Mucosa of descending colon (tissue), 3 donors: ENCODE measurements around the gene OR10V1. TPM values are rescaled to one million over a fixed set of nuclear protein-coding genes. Genes with fewer than 3 reads are reported as not detected.
"Not testable (repeated sequence)": the region's sequence is repeated elsewhere in the genome, so short reads cannot be mapped to it uniquely, and the experiment has no call there.

Source experiments
- ATAC-seq: fragments of 200-7000 bp; cut with Tn5 transposase; one replicate; pipeline ENCODE4 v1.9.1; 2020; ENCODE audit warnings: mild to moderate bottlenecking, moderate library complexity
- DNase-seq, 3 donors: peaks; one replicate each; pipeline ENCODE4 v3.0.0-alpha.2; 2020
- H3K36me3 ChIP-seq: fragments of 200-600 bp; one replicate; pipeline ENCODE4 v1.8.0; 2021; ENCODE audit warnings: low read depth, mild to moderate bottlenecking
- H3K4me1 ChIP-seq: fragments of 200-600 bp; one replicate; pipeline ENCODE4 v1.8.0; 2021; ENCODE audit warnings: low read depth, mild to moderate bottlenecking
- H3K4me3 ChIP-seq: fragments of 200-600 bp; one replicate; pipeline ENCODE4 v1.8.0; 2021; ENCODE audit warnings: mild to moderate bottlenecking
- H3K9me3 ChIP-seq: fragments of 200-600 bp; one replicate; pipeline ENCODE4 v1.8.0; 2021; ENCODE audit warnings: mild to moderate bottlenecking
- CTCF ChIP-seq: fragments of 200-600 bp; IDR thresholded peaks from one replicate; pipeline ENCODE4 v1.8.0; 2022; ENCODE audit warnings: antibody characterized with exemption, mild to moderate bottlenecking
- intact Hi-C, 2 donors: fragments of 100-400 bp; cut with DNase I in 1 of 2; cut with micrococcal nuclease in 1 of 2; formaldehyde crosslinking; loops; one replicate each; pipeline versions ENCODE4 v1.11.0 to v1.11.1; 2022; cut with DNase I, micrococcal nuclease
- total RNA-seq, 3 donors: library from RNA; stranded (reverse); fragmentation: NEBNext Ultra II Directional in 2 of 3; extraction: Animal tissue kit (Norgen Biotek cat#: 25700) in 2 of 3; gene quantifications; one replicate each; pipeline versions ENCODE4 v1.2.1 to v1.2.4, GENCODE V29; 2021 to 2023
- donor health status: DM: no; HTN: no; CAD: no; lungs with moderate emphysema.
- donor health status: DM: no; HTN: no; CAD: no.
- donor health status: DM: no; HTN: yes; CAD: no.

Gene OR10V1
- total RNA-seq, 3 donors from 2014 or later, result not detected

GRCh38 chr11:59698506-59698905, 15.1 kb downstream of the OR10V1 start:
- TF ChIP-seq CTCF, result no peak
- no peak overlapping the region for H3K4me3 ChIP-seq
- ATAC-seq, result no peak
- peaks cover 7% of the 10 kb centered on the region for H3K9me3 ChIP-seq
- intact Hi-C loops, result no loop called here
- no peaks in the 10 kb centered on the region for H3K4me1 ChIP-seq
- DNase-seq, result no peak
- H3K36me3 ChIP-seq, result no peaks in the 10 kb centered on the region

GRCh38 chr11:59692915-59693314, 20.7 kb downstream of the OR10V1 start:
- no peak for TF ChIP-seq CTCF
- Histone ChIP-seq H3K4me3 (no peak overlapping the region), H3K9me3 (peaks cover 22% of the 10 kb centered on the region), H3K36me3 (no peaks in the 10 kb centered on the region), H3K4me1 (peaks cover 7% of the 10 kb centered on the region)
- intact Hi-C loops, result no loop called here
- no peak for DNase-seq
- no peak for ATAC-seq

GRCh38 chr11:59691156-59691555, 22.5 kb downstream of the OR10V1 start:
- TF ChIP-seq CTCF, result no peak

GRCh38 chr11:59689015-59689414, 24.6 kb downstream of the OR10V1 start:
- no peak for DNase-seq
- no peak overlapping the region for H3K4me3 ChIP-seq
- H3K9me3 ChIP-seq, result peaks cover 20% of the 10 kb centered on the region
- TF ChIP-seq CTCF, result no peak
- peaks cover 7% of the 10 kb centered on the region for H3K4me1 ChIP-seq
- intact Hi-C loops, result no loop called here
- H3K36me3 ChIP-seq, result no peaks in the 10 kb centered on the region
- peak; percentile 39 for ATAC-seq

More at GRCh38 chr11:59691156-59691555, 22.5 kb downstream of the OR10V1 start:
- intact Hi-C loops, result no loop called here
- no peak for ATAC-seq
- no peaks in the 10 kb centered on the region for H3K36me3 ChIP-seq
- H3K4me1 ChIP-seq, result peaks cover 7% of the 10 kb centered on the region
- H3K9me3 ChIP-seq, result peaks cover 22% of the 10 kb centered on the region
- H3K4me3 ChIP-seq, result no peak overlapping the region
- no peak for DNase-seq

- peak; percentile 77 for ATAC-seq
- intact Hi-C loops, H3K9me3 ChIP-seq, H3K4me1 ChIP-seq, H3K4me3 ChIP-seq, H3K36me3 ChIP-seq: not testable (repeated sequence)
- DNase-seq, result peak in 2 of 3 donors; percentile 37 to 40
These were observed 32.4 kb downstream of the OR10V1 start for GRCh38 chr11:59681260-59681725.

- intact Hi-C loops, result no loop called here
- Histone ChIP-seq H3K36me3 (no peaks in the 10 kb centered on the region), H3K4me3 (no peak overlapping the region), H3K4me1 (peaks cover 10% of the 10 kb centered on the region), H3K9me3 (no peaks in the 10 kb centered on the region)
- DNase-seq, result peak; percentile 54 to 81 (median 73)
- peak; percentile 62 for TF ChIP-seq CTCF
- peak; percentile 99 for ATAC-seq
These were observed 33.1 kb downstream of the OR10V1 start for GRCh38 chr11:59680287-59681154.
